Brain pericyte (primary cell): ENCODE measurements around the gene LYZL1.
A peak's percentile ranks its signal among the peaks of the same experiment; 100 is the strongest.
"Not testable (repeated sequence)": the region's sequence is repeated elsewhere in the genome, so short reads cannot be mapped to it uniquely, and the experiment has no call there.

Experiments
- DNase-seq: peaks from one replicate; pipeline ENCODE4 v3.0.0-alpha.2; 2012; ENCODE audit warnings: low read depth, low spot score

Gene LYZL1

DNA sequence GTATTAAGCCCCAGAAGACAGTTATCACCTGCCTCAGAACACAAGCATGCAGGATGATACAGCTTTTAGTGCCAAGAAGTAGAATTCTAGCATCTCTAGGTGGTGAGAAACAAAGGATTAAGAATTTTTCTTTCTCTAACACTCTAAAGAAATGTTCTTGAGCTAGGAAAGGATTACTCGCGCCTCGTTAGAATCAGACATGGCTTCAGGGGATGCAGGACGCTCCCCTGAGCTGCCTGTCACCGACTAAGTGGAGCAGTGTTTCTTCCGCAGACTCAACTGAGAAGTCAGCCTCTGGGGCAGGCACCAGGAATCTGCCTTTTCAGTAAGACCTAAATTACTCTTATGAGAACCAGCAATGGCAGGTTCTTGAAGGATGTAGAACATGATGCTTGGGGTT is at the start of gene LYZL1:
TSS of gene LYZL1 (plus strand) at position 165 of the 400 bp plus-strand sequence. CDS start 2,798 bp downstream, outside the sequence.
- DNase-seq, result not testable (repeated sequence)

DNA sequence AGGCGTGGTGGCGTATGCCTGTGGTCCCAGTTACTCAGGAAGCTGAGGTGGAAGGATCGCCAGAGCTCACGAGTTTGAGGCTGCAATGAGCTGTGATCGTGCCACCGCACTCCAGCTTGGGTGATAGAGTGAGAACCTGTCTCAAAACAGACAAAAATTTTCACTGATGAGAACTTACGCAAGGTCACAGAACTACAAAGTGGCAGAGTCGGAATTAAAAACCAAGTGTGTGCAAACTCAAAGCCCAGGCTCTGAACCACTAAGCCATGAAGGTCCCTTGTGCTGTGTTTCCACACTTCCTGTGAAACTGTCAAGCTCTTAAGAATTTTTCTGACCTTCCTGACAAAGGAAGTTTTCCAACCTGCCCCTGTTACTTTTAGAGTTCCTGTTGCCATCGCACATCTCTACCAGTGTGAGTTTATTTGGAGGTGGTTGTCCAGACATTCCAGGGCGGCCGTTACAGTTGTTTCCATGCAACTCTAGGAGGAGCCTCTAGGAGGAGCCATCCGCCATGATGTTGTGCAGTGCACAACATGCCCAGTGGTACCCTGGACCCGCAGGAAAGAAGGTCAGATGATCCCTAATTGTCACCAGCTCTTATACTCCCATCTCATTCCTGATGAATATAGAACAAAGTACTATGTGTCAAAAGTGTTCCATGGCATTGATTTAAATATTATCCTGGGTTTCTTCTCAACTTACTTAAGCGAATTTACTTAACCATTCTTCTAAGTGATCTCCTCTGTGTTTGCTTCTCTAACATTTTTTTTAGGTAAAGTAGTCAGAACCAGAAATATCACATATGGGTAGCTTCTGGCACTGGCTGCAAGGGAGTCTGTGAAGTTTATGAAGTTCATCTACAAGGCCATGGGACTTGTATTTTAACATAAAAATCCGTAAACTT is 49.0 kb upstream of the LYZL1 start:
- no peak for DNase-seq

DNA sequence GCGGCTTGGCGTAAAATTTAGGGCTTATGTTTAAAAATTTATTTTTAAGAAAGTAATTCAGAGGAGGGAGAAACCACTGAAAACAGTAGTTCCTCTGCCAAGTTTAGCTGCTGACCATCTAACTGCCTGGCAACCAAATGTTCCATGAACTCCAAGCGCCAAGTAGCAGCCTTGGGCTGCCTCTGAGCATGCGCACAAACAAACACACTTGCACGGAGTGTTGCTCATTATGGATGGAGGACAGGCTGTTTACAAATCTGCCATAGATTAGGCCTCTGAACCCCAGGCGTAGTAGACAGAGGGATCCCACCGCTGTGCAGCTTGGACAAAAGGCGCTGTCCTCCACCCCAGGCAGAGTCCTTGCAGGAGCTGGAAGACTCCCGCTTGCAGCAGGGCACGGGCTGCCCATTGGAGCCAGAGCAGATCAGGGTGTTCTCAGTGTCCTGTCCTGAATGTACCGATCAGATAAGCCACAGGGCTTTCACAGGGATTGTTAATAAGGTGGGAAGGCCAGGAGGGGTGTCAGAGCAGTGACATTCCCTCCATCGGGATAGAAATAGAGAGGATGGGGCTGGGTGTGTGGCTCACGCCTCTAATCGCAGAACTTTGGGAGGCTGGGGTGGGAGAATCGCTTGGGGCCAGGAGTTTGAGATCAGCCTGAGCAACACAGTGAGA is 47.7 kb upstream of the LYZL1 start:
- DNase-seq, result no peak

DNA sequence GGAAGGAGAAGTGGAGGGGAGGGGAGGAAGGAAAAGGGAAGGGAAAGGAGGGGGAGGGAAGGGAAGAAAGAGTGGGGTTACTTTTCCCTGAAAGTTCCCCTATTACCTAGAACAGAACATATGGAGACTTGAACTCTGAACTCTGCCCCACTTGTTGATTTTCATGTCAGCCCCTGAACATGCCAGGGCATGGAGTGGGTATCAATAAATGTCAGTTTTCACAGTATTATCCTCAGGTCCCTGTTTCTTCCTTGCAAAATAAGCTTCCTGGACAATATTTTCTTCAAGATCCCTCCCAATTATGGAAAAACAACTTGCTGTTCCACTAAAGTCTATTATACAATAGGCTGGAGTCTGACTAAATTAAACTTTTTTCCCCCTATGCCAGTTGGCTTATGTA is 46.9 kb upstream of the LYZL1 start:
- no peak for DNase-seq

DNA sequence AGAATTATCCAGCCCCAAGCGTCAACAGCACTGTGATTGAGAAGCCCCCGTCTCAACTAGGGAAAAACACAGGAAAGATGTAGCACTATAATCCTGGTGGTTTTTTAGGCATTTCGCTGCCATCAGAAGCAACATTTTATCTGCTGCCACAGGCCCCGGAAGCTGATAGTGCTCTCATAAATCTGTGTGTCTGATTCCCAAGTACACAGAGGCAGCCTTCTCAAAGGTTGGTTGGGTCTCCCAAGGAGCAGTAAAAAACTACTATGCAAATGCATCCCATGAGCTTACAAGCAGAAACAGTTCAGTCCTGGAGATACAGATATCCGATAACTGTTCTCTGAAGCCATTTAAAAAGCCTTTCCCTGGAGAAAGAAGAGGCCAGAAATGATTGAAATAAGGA is 45.8 kb upstream of the LYZL1 start:
- DNase-seq, result no peak

DNA sequence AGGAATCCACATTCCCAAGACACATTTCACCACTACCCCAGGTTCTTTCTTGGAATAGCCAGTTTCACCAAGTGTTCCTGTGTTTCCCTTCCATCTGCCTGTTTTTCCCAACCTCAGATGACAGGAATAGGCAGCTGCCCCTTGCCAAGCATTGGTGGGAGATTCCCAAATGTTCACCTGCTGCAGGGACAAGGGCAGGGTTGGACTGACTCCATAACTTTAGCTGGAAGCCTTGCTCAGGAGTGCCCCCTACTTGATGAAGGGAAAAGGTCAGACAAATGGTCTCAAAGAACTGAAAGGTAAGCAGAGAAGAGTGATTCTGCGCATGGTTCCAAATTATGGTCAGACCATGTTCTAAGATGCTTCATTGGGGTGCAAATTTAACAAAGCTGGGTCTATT is 45.1 kb upstream of the LYZL1 start:
- no peak for DNase-seq

DNA sequence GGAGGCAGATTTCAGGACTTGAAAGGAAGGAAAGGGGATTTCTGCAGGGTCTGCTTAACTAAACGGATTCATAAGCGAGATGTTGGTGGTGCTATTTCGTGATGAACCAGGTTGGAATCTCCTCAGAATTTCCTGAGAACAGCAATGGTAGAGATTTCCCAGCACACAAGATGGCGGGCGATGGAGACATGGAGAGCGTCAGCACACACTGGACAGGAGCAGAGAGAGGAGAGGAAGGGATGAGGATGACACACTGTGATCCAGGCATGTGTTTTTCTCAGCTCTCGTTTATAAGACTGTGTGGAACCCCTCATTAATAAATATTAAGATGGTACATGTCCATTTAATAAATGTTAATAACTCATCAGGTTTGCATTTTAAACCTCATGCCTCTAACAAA is 43.9 kb upstream of the LYZL1 start:
- no peak for DNase-seq

DNA sequence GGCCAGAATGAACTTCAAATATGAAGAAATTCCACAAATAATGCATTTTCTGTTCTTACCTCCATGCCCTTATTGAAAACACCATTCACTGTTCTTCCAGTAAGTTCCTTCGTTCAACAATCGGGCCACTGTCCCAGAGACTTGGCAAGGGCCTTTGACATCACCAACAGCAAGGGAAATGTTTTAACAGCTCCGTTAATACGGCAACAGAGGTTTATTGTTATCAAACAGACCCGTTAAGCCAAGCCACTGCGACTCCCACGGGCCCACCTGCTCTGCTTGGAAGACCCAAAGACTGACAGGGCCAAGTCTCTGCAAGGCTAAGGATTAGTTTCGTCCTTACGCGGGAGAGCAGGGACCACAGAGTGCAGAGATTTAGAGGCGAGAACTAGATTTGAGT is 43.4 kb upstream of the LYZL1 start:
- DNase-seq, result no peak

DNA sequence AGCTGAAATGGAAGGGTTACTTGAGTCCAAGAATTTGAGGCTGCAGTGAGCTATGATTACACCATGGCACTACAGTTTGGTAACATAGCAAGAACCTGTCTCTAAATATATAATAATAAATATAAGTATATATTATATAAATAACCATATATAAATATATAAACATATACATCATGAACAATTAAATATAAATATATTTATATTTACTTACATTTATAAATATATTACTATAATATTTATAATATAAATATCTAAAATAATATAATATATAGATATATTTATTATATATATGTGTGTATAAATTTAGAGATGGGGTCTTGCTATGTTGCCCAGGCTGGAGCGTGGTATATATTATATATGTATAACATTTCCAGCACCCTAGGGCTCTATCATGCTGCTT is 42.4 kb upstream of the LYZL1 start:
- no peak for DNase-seq

DNA sequence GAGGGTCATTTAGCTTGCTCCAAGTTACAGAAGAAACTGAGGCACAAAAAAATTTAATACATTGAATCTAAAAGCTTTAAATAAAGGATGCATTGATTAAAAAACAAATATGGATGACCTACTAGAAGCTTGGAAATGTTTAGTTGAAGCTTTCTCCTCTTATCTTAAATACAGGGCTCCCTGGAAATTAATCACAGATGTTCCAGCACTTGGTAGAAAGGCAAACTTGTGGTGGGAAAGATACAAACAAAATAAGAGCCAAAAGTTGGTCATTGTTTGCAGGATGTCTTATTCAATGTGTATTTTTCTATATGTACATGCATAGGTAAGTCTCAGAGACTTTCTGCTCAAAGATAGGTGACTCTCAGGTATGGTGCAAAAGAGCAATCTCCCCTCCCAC is 40.7 kb upstream of the LYZL1 start:
- no peak for DNase-seq

DNA sequence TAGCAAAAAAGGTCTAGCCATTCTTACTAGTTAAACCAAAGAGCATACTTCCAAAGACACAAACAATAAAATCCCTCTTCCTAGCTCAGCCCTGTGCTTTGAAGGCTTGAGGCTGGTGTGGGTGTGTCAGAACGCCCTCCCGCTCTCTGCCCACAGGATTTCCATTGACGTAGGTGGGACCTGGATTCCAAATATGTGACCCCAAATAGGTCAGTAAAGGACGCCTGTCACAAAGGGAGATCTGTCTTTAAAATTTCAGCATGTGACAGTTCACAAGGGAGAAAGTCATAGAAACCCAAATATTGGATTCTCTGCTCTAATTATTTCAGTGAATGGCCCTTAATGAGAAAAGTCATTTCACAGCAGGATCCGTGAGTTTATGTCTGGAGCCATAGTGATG is 39.9 kb upstream of the LYZL1 start:
- no peak for DNase-seq

DNA sequence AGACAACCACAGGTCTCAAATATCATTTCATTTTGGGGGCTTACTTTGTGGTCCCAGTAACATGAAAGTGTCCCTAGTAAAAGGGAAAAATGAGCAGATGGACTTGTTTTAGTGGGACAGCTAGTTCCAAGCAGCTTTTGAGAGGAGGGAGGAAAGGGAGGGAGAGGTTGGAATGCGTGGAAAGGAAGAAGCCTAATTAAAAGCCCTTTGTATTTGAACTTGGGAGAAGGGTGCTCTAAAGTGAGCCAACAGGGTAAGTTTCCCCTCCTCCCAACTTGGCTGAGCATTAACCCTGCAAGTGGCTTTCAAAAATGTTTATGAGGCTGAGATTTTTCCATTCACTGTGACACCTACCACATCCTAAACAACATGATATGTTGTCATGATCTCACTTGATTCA is 38.8 kb upstream of the LYZL1 start:
- no peak for DNase-seq

DNA sequence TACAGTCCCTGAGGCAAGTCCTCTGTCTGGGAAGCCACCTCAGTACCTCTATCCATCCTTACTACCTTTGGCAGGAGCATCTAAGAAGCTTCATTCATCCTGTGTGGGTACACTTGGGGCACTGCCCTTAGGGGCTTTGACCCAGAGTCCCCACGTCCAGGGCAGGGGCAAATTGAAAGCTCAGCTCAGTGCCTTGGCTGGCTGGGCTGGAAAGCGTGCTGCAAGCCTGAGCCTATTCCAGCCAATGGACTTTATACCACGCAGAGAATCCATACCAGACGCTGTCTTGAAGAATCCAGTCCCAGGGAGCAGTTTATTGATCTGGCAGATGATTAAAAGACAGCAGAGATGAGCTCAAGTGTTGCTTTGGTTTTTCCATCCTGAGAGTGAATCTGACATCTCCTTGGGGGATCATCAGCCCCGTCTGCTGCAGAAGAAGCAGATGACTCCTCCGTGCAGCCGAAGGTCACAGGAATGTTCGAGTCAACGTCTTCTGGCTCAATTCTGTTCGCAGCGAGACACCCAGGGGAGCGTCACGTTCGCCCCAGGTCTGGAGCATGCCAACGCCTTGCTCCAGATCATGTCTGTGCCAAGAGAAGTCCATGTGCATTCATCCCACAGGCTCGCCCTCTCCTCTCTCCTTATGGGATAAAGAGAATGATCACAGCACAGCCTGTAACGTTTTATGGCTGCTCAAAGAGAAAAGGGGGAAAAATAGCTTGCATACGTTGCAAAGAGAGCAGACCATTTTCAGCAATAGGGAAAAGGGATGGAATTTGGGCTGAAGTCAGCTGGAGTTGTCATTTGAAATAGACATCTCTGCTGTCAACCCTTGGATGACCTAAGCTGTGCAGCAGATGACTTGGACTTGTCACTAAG is 35.8 kb upstream of the LYZL1 start:
- DNase-seq, result no peak

DNA sequence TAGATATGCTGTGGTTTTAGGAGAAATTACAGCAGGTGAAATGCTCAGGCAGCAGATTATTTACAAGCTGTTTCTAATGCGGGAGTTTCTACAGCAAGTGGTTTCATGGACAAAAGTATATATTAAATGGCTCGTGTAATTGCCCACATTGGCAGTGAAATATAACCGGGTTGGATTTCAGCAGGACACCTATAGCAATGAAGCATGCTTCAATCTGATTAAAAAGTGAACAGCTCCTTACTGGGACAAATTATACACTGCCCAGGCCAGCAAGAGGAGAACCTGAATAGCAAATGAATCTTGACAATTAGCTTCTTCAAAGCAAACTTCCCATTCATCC is 35.2 kb upstream of the LYZL1 start:
- no peak for DNase-seq

DNA sequence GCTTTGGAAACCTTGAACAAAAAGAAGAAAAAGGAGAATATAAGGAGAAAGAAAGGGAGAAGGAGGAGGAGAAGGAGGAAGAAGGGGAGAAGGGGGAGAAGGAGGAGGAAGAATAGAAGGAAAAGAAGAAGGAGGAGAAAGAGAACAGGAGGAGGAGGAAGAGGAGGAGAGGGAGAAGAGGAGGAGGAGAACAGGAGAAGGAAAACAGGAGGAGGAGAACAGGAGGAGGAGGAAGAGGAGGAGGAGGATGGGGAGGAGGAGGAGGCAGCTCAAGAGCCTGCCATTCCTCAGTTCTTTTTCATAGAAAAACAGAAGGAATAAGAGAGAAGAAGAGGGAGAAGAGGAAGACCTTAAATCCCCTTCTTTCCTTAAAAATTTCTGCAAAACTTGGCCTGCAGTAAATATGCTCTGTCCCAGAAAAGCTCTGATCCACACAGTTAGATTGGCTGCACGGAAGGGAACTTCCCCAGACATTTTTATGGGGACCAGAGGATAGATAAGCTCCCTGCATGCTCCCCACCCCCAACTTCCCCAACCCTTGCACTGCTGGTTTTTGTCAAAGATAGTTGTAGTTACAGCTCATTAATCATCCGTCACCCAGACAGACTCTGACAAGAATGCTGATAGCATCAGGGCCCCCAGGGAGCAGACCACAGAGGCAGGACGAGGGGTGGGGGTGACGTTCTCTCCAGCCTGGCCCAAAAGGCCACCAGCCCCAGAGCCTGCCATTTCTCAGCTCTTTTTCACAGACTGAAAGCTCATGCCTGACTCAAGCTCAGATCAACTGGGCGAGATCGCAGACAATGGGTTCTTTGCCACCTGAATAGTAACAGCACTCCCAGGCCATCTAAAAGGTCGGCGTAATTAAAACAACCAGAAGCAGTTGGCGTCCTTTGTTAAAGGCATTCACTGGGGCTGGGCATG is 34.5 kb upstream of the LYZL1 start:
- DNase-seq, result no peak

DNA sequence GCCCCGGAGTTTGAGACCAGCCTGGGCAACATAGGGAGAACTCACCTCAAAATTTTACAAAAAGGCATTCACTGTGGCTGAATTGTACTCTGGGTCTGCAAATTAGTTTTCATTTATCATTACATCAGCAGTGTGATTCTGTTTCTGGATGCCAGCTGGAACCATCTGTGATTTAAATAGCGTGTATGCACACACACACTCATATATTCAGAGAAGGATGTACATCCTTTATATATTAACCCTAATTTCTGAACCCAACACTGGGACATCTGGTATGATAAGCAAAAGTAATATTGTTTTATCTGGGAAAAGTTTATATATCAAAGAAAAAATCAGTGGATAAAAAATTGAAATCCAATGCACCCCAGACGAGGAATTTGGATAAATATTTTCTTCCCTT is 33.8 kb upstream of the LYZL1 start:
- DNase-seq, result no peak

DNA sequence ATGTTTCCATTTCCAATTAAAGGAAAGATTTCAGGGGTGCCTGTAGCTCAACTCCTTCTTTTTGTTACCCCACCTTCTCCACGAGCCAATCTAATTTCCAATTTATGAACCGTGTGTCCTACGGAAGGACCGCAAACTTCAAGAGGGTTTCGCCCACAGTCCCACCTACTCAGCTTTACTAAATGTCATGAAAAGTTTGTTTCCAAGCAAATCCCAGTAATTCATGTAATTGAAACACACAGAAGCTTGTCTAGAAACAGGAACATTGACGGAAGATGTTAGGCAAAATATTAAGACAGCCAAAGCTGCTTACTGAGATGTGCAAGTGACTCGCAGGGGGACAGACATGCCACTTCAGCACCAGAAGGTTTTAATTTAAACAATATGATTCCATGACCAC is 32.9 kb upstream of the LYZL1 start:
- DNase-seq, result no peak

DNA sequence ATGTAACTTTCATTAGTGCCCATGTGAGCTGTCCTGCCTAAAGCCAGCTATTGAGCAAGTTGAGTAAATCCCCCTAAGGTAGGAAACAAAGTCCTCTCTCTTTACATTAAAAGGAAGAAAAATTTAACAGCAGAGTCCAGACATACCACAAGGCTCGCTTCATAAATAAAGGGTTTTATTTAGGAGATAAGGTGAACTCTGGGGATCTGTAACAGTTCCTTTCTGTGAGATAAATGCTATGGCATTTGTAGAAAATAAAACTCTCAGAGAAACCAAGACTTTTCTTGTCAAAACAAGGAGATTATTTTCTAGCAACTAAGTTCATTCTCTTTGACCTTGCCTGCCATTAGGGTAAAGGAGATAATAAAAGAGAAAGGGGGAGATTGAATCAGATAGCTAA is 32.3 kb upstream of the LYZL1 start:
- no peak for DNase-seq

DNA sequence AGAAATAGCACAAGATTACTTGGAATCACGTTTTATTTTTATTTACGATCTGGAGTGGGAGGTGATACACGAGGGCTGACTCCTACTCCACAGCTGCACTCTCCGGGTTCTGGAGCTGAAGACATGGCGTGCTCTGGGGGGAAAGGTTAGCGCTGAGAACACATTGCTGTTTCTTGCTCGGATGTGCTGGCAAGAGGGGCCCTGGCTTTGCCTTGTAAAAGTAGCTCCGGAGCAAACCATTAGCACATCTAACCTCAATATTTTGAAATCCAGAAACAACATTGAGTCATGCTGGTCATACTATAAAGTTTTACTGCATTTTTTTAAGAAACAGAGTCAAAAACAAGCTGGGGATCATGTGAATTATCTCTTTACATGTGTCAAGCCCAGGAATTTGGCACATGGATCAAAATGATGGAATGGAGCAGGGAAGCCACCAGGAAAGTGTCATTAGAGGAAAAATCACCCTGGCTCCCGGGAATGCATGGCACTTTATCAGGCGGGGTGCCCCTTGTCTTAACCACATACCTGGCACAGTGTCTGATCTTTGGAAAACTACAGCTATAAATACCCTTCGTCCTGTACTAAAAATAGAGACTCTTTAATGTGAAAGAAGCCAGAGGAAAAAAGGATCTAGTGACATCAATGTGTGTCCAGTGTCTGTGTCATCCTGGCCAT is 31.6 kb upstream of the LYZL1 start:
- peak; percentile 90 for DNase-seq

DNA sequence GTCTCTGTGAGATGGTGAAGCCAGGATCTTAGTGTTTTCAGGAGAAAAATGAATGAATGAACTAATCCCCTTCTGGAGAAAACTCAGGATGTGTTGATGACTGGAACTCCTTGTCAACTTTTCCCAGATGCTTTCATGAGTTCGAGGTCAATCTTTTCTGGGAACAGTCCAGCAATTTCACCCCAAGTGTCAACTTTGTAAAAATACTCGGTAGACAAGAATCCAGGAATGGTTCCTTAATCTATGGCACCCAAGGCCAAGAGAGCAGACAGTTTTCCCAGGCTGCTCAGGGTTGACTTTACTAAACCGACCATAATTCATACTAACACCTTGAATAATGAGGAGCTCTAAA is 31.1 kb upstream of the LYZL1 start:
- DNase-seq, result no peak

DNA sequence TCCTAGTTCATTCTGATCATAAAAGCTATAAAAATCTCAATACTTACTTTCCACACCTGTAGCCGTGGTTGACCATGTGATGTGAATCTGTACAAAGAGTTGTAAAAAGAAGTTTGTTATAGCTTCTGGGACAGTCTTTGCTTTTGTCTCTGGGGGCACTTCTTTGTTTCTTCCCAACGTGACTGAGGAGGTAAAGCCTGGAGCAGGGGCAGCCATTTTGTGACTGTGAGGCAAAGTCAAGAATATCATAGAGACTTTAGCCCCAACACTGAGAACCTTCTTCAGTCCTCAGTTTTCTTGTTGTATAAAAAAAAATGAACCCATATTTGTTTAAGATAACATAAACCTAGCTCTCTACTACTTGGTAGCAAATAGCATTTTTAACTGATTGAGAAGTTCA is 29.4 kb upstream of the LYZL1 start:
- DNase-seq, result no peak
